ENCODE measurements around the gene LAMA3.

The LAMA3 gene

GRCh38 chr18:23881778-23882177, 192.5 kb downstream of the LAMA3 start:
- H3K4me3 ChIP-seq (ENCODE audit: low read depth, low read length): no peak overlapping the region
- TF ChIP-seq, protein P1, sequence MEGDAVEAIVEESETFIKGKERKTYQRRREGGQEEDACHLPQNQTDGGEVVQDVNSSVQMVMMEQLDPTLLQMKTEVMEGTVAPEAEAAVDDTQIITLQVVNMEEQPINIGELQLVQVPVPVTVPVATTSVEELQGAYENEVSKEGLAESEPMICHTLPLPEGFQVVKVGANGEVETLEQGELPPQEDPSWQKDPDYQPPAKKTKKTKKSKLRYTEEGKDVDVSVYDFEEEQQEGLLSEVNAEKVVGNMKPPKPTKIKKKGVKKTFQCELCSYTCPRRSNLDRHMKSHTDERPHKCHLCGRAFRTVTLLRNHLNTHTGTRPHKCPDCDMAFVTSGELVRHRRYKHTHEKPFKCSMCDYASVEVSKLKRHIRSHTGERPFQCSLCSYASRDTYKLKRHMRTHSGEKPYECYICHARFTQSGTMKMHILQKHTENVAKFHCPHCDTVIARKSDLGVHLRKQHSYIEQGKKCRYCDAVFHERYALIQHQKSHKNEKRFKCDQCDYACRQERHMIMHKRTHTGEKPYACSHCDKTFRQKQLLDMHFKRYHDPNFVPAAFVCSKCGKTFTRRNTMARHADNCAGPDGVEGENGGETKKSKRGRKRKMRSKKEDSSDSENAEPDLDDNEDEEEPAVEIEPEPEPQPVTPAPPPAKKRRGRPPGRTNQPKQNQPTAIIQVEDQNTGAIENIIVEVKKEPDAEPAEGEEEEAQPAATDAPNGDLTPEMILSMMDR (IDR thresholded peaks at IDR 0.05; ENCODE audit: low read depth, low read length, missing control alignments): no peak
- no peak for DNase-seq (ENCODE audit: low read depth)

- TF ChIP-seq, protein P1 (IDR thresholded peaks at IDR 0.05; ENCODE audit: low read depth, low read length, missing control alignments): no peak
- H3K4me3 ChIP-seq (ENCODE audit: low read depth, low read length): no peak overlapping the region
- DNase-seq (ENCODE audit: low read depth): no peak
Measured at GRCh38 chr18:23882616-23883276, 193.5 kb downstream of the LAMA3 start.

- TF ChIP-seq, protein P1 (IDR thresholded peaks at IDR 0.05; ENCODE audit: low read depth, low read length, missing control alignments): no peak
- DNase-seq (ENCODE audit: low read depth): no peak
- no peak overlapping the region for H3K4me3 ChIP-seq (ENCODE audit: low read depth, low read length)
Measured at GRCh38 chr18:23883277-23883790, 194.1 kb downstream of the LAMA3 start.

DNA sequence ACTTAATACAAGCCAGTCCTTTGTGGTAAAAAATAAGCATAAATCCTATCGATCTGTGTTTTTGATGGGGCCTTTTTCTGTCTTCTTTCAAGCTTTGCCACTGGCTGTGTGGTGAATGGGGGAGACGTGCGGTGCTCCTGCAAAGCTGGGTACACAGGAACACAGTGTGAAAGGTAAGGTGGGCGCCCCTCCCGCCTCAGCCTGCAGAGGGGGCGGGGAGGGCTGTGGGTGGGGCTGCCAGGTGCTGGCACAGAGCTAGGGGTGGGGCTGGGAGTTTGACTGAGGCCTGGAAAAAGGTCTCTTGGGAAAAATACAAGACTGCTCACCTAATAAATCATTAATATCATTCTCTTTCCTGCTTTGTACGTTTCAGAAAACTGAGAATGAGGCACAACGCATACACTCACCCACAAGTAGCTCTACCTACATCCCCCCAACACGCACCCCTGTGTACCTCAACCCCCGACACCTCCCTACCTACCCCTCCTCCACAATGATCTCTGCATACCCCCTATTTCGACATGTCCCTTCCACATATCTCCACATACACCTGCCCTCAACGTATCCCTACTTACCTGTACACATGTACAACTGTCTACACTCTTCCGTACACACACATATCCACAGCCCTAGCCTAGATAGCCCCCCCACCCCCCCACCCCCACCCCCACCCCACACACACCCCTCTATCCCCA, 195.6 kb downstream of the LAMA3 start:
- H3K4me3 ChIP-seq (ENCODE audit: low read depth, low read length): no peak overlapping the region
- DNase-seq (ENCODE audit: low read depth): no peak
- TF ChIP-seq, protein P1 (IDR thresholded peaks at IDR 0.05; ENCODE audit: low read depth, low read length, missing control alignments): no peak

- H3K4me3 ChIP-seq (ENCODE audit: low read depth, low read length): no peak overlapping the region
- DNase-seq (ENCODE audit: low read depth): no peak
- TF ChIP-seq, protein P1 (IDR thresholded peaks at IDR 0.05; ENCODE audit: low read depth, low read length, missing control alignments): no peak
Measured at GRCh38 chr18:23885750-23886149, 196.5 kb downstream of the LAMA3 start.

DNA sequence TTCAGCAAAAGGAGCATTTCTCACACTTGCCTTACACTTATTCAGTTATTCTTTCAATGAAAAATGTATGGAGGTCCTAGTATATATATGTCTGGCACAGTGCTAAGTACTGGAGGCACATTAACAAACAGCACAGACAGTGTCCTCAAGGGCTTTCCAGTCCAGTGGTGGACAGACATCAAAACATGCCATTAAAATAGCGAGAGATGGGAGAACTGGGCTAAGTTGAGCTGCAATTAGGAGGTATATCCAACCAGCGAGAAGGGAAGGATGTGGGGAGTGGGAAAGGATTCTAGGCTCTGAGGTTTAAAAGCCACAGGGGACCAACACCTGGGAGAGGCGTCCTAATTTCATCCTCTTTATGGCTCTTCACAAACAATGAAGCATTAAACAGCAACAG, 197.8 kb downstream of the LAMA3 start:
- TF ChIP-seq, protein P1 (IDR thresholded peaks at IDR 0.05; ENCODE audit: low read depth, low read length, missing control alignments): no peak
- H3K4me3 ChIP-seq (ENCODE audit: low read depth, low read length): no peak overlapping the region
- DNase-seq (ENCODE audit: low read depth): no peak
